Measurements from ENCODE around the gene KRABD2.

GRCh38 chr17:8383143-8383822, 6.8 kb upstream of the KRABD2 start, which contains the start of gene RPL26:
- TF ChIP-seq EGR1 (IDR thresholded peaks at IDR 0.05) (peak; percentile 50; the same call in 1 of the 2 replicates), EP300 (IDR thresholded peaks at IDR 0.05; ENCODE audit: borderline replicate concordance) (no peak), YY1 (IDR thresholded peaks at IDR 0.05; ENCODE audit: low read depth) (peak; percentile 91), ZBTB7A (IDR thresholded peaks at IDR 0.05; ENCODE audit: low read depth) (peak; percentile 43; the same call in 1 of the 2 replicates), CEBPB (IDR thresholded peaks at IDR 0.05) (peak; percentile 95), REST (IDR thresholded peaks at IDR 0.05; ENCODE audit: low read depth) (no peak)

Measured in Ishikawa (cell line).